ENCODE results near the gene NOP9. TPM values are rescaled to one million over a fixed set of nuclear protein-coding genes. Genes with fewer than 3 reads are reported as not detected.

The NOP9 gene
- total and polyA plus RNA-seq, 9 of the 15 experiments (the other 6 are each of a cell fraction or from before 2014, with no cell fraction given), result 1.0 to 27.9 (median 15.1) TPM

DNA sequence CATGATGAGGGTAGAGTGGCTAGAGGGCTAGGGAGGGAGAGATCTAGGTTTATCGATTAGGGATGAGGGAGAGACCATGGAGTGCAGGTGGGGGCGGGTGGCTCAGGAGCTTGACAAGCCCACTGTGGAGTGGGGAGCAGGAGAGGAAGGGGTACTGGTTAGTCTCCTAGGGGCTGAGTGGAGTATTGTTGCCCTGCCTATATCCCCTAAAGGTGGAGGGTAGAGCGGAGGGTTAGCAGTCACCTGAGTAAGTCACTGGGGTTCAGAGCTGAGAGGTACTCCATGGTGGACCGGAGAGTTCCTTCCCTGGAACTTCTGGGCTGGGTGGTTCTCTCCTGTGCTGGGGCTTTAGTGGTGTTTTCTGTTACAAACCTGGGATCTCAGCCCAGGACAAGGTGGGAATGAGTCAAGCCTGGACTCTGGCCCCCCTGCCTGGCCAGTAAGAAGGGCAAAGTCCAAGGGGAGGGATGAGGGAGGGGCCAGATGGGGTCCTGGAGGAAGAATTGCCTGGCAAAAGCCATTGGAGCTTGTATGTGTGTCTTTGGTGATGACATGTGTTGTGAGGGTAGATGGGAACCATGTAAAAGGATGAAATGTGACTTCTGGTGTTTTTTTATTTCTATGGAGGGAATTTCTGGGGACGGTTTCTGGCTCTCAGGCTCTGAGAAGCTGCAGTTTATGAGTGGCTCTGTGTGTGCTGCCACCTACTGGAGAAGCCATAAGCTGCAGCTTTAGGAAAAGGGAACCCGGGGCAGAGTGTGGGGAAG is 8.1 kb downstream of the NOP9 start, which contains the start of gene CIDEB (continued):
- TF ChIP-seq, protein P1, sequence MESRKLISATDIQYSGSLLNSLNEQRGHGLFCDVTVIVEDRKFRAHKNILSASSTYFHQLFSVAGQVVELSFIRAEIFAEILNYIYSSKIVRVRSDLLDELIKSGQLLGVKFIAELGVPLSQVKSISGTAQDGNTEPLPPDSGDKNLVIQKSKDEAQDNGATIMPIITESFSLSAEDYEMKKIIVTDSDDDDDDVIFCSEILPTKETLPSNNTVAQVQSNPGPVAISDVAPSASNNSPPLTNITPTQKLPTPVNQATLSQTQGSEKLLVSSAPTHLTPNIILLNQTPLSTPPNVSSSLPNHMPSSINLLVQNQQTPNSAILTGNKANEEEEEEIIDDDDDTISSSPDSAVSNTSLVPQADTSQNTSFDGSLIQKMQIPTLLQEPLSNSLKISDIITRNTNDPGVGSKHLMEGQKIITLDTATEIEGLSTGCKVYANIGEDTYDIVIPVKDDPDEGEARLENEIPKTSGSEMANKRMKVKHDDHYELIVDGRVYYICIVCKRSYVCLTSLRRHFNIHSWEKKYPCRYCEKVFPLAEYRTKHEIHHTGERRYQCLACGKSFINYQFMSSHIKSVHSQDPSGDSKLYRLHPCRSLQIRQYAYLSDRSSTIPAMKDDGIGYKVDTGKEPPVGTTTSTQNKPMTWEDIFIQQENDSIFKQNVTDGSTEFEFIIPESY (CRISPR knock-in tag; IDR thresholded peaks at IDR 0.05), result no peak
- TF ChIP-seq, protein P2, sequence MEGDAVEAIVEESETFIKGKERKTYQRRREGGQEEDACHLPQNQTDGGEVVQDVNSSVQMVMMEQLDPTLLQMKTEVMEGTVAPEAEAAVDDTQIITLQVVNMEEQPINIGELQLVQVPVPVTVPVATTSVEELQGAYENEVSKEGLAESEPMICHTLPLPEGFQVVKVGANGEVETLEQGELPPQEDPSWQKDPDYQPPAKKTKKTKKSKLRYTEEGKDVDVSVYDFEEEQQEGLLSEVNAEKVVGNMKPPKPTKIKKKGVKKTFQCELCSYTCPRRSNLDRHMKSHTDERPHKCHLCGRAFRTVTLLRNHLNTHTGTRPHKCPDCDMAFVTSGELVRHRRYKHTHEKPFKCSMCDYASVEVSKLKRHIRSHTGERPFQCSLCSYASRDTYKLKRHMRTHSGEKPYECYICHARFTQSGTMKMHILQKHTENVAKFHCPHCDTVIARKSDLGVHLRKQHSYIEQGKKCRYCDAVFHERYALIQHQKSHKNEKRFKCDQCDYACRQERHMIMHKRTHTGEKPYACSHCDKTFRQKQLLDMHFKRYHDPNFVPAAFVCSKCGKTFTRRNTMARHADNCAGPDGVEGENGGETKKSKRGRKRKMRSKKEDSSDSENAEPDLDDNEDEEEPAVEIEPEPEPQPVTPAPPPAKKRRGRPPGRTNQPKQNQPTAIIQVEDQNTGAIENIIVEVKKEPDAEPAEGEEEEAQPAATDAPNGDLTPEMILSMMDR (IDR thresholded peaks at IDR 0.05 in 2 of 3, conservative IDR thresholded peaks at IDR 0.05 in 1 of 3; ENCODE audit: insufficient read depth in 2 of 3, low read depth in 1 of 3, low read length in 3 of 3), result peak; percentile 71 to 80 (median 72)
- TF ChIP-seq ZNF263 (CRISPR knock-in tag; IDR thresholded peaks at IDR 0.05; ENCODE audit: borderline replicate concordance) (0 out of 2 replicates have a peak, but pooled peaks have one; percentile 19), ZNF778 (CRISPR knock-in tag; IDR thresholded peaks at IDR 0.05) (no peak), SMARCA5 (IDR thresholded peaks at IDR 0.05) (no peak), ESRRB (CRISPR knock-in tag; IDR thresholded peaks at IDR 0.05; ENCODE audit: borderline replicate concordance) (no peak), CTCFL (IDR thresholded peaks at IDR 0.05; ENCODE audit: borderline replicate concordance, insufficient read depth, low read depth, low read length, poor library complexity, severe bottlenecking) (peak; percentile 67), RAD21 (CRISPR knock-in tag; conservative IDR thresholded peaks at IDR 0.05 in 1 of 2, IDR thresholded peaks at IDR 0.05 in 1 of 2) (peak; percentile 34 to 52; a peak in 3 of 4 replicates)
- TF ChIP-seq, protein P3, sequence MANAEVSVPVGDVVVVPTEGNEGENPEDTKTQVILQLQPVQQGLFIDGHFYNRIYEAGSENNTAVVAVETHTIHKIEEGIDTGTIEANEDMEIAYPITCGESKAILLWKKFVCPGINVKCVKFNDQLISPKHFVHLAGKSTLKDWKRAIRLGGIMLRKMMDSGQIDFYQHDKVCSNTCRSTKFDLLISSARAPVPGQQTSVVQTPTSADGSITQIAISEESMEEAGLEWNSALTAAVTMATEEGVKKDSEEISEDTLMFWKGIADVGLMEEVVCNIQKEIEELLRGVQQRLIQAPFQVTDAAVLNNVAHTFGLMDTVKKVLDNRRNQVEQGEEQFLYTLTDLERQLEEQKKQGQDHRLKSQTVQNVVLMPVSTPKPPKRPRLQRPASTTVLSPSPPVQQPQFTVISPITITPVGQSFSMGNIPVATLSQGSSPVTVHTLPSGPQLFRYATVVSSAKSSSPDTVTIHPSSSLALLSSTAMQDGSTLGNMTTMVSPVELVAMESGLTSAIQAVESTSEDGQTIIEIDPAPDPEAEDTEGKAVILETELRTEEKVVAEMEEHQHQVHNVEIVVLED (CRISPR knock-in tag; IDR thresholded peaks at IDR 0.05), result no peak
- TF ChIP-seq, protein P4, sequence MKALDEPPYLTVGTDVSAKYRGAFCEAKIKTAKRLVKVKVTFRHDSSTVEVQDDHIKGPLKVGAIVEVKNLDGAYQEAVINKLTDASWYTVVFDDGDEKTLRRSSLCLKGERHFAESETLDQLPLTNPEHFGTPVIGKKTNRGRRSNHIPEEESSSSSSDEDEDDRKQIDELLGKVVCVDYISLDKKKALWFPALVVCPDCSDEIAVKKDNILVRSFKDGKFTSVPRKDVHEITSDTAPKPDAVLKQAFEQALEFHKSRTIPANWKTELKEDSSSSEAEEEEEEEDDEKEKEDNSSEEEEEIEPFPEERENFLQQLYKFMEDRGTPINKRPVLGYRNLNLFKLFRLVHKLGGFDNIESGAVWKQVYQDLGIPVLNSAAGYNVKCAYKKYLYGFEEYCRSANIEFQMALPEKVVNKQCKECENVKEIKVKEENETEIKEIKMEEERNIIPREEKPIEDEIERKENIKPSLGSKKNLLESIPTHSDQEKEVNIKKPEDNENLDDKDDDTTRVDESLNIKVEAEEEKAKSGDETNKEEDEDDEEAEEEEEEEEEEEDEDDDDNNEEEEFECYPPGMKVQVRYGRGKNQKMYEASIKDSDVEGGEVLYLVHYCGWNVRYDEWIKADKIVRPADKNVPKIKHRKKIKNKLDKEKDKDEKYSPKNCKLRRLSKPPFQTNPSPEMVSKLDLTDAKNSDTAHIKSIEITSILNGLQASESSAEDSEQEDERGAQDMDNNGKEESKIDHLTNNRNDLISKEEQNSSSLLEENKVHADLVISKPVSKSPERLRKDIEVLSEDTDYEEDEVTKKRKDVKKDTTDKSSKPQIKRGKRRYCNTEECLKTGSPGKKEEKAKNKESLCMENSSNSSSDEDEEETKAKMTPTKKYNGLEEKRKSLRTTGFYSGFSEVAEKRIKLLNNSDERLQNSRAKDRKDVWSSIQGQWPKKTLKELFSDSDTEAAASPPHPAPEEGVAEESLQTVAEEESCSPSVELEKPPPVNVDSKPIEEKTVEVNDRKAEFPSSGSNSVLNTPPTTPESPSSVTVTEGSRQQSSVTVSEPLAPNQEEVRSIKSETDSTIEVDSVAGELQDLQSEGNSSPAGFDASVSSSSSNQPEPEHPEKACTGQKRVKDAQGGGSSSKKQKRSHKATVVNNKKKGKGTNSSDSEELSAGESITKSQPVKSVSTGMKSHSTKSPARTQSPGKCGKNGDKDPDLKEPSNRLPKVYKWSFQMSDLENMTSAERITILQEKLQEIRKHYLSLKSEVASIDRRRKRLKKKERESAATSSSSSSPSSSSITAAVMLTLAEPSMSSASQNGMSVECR (CRISPR knock-in tag; IDR thresholded peaks at IDR 0.05), result no peak
